ENCODE data around the gene OSBPL6. TPM values are rescaled to one million over a fixed set of nuclear protein-coding genes. Genes with fewer than 3 reads are reported as not detected.

The OSBPL6 gene
- total and polyA plus RNA-seq, 2 of the 13 experiments (the other 11 are each of a cell fraction or from before 2014, with no cell fraction given), result 0.03 to 0.11 TPM

DNA sequence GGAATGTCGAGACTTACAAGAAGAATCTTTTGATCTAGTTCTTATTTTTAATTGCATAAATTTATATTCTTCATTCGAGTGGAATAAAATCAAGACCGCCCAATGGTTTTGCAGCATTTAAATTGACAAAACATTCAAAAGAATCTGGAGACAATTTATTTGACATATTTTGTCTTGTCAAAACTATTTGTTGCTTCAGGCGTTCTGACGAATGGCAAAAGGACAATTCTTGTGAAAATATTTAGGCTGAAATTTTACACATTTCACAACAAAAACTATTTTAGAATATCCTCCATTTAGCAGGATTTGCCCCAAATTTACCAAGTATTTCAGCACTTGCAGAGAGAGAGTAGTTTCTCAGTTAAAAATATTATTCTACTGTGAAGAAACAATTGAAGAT is 214.9 kb downstream of the OSBPL6 start:
- 10% methylated on average over 5 of the region's 5 CpGs for WGBS (ENCODE audit: low lambda C conversion rate)
- H3K27ac ChIP-seq (ENCODE audit: extremely low read length, insufficient read depth, low read length), result no peak overlapping the region

More for the DNA sequence above, 214.9 kb downstream of the OSBPL6 start:
- ChIA-PET POLR2A (no interaction called here), CTCF (ENCODE audit: low intra/inter-chr PET ratio, low total read pairs) (no interaction called here)
- no peak overlapping the region for H3K4me3 ChIP-seq (replicated peaks in 1 of 3; ENCODE audit: insufficient read depth in 1 of 3, low read depth in 2 of 3, low read length in 3 of 3)
- BruUV-seq (replicated peaks), result no TSS peak
- in situ Hi-C loops (cut with HindIII; ENCODE audit: extremely low pct_ligation_motif_present, low pct_unique_long_range_greater_than_20kb) (no loop called here), intact Hi-C loops (cut with micrococcal nuclease; ENCODE audit: unreplicated experiment) (no loop called here)
- H4K20me1 ChIP-seq (ENCODE audit: insufficient read depth, low read length), result no peaks in the 10 kb centered on the region
- DNase-seq (ENCODE audit: low spot score), result no peak
- FAIRE-seq, result no peak
- H3K79me2 ChIP-seq (ENCODE audit: insufficient read depth, low read length), result no peaks in the 10 kb centered on the region
- peak overlapping the region; percentile 12 for H2AFZ ChIP-seq (ENCODE audit: low read length)
- H3K9ac ChIP-seq (ENCODE audit: insufficient read depth, low read depth, low read length), result no peak overlapping the region
- no peaks in the 10 kb centered on the region for H3K9me3 ChIP-seq (ENCODE audit: low read length)
- no peak overlapping the region for H3K4me2 ChIP-seq (ENCODE audit: low read depth, low read length)
- TF ChIP-seq, protein P1, sequence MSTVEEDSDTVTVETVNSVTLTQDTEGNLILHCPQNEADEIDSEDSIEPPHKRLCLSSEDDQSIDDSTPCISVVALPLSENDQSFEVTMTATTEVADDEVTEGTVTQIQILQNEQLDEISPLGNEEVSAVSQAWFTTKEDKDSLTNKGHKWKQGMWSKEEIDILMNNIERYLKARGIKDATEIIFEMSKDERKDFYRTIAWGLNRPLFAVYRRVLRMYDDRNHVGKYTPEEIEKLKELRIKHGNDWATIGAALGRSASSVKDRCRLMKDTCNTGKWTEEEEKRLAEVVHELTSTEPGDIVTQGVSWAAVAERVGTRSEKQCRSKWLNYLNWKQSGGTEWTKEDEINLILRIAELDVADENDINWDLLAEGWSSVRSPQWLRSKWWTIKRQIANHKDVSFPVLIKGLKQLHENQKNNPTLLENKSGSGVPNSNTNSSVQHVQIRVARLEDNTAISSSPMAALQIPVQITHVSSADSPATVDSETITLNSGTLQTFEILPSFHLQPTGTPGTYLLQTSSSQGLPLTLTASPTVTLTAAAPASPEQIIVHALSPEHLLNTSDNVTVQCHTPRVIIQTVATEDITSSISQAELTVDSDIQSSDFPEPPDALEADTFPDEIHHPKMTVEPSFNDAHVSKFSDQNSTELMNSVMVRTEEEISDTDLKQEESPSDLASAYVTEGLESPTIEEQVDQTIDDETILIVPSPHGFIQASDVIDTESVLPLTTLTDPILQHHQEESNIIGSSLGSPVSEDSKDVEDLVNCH (CRISPR knock-in tag; IDR thresholded peaks at IDR 0.05), result no peak
- TF ChIP-seq SIN3B (IDR thresholded peaks at IDR 0.05; ENCODE audit: low read length) (no peak), CAMTA2 (CRISPR knock-in tag; IDR thresholded peaks at IDR 0.05; ENCODE audit: borderline replicate concordance) (no peak), EZH2 (conservative IDR thresholded peaks at IDR 0.05; ENCODE audit: low read depth, low read length) (no peak), ZNF468 (CRISPR knock-in tag; IDR thresholded peaks at IDR 0.05) (no peak)
- TF ChIP-seq, protein P2, sequence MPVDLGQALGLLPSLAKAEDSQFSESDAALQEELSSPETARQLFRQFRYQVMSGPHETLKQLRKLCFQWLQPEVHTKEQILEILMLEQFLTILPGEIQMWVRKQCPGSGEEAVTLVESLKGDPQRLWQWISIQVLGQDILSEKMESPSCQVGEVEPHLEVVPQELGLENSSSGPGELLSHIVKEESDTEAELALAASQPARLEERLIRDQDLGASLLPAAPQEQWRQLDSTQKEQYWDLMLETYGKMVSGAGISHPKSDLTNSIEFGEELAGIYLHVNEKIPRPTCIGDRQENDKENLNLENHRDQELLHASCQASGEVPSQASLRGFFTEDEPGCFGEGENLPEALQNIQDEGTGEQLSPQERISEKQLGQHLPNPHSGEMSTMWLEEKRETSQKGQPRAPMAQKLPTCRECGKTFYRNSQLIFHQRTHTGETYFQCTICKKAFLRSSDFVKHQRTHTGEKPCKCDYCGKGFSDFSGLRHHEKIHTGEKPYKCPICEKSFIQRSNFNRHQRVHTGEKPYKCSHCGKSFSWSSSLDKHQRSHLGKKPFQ (CRISPR knock-in tag; IDR thresholded peaks at IDR 0.05; ENCODE audit: insufficient replicate concordance), result no peak
- no peak for ATAC-seq
- peaks cover 0 to 9% of the 10 kb centered on the region in 2 experiments; a peak in 1 of 5 replicates for H3K27me3 ChIP-seq (ENCODE audit: control insufficient read depth in 1 of 2, insufficient read depth in 2 of 2, low read length in 2 of 2)
- peaks cover 9% of the 10 kb centered on the region; the same call in 1 of the 2 replicates for H3K4me1 ChIP-seq (ENCODE audit: insufficient read depth, low read length)
- H3K36me3 ChIP-seq (replicated peaks in 1 of 2; ENCODE audit: control insufficient read depth in 1 of 2, insufficient read depth in 2 of 2, low read length in 2 of 2), result no peaks in the 10 kb centered on the region
